ENCODE results near the gene METTL8.

Gene METTL8

GRCh38 chr2:171400395-171400794 is 33.4 kb downstream of the METTL8 start:
- no peak overlapping the region for H3K4me3 ChIP-seq (ENCODE audit: low read depth, low read length)
- TF ChIP-seq CTCF (IDR thresholded peaks at IDR 0.05; ENCODE audit: low read depth, low read length) (no peak), MAX (IDR thresholded peaks at IDR 0.05; ENCODE audit: low read depth, low read length) (no peak), POLR2A (IDR thresholded peaks at IDR 0.05; ENCODE audit: extremely low read depth, insufficient read length) (no peak)
- no peak for DNase-seq (ENCODE audit: low read depth)

GRCh38 chr2:171399292-171399691 is 34.5 kb downstream of the METTL8 start:
- DNase-seq (ENCODE audit: low read depth), result no peak
- H3K4me3 ChIP-seq (ENCODE audit: low read depth, low read length), result no peak overlapping the region
- TF ChIP-seq MYC (IDR thresholded peaks at IDR 0.05; ENCODE audit: low read depth, low read length), result no peak
- no peak for TF ChIP-seq CTCF (IDR thresholded peaks at IDR 0.05; ENCODE audit: low read depth, low read length)
- TF ChIP-seq MAX (IDR thresholded peaks at IDR 0.05; ENCODE audit: low read depth, low read length), result no peak
- TF ChIP-seq POLR2A (IDR thresholded peaks at IDR 0.05; ENCODE audit: extremely low read depth, insufficient read length), result no peak

GRCh38 chr2:171394164-171394740 is 39.5 kb downstream of the METTL8 start:
- DNase-seq (ENCODE audit: low read depth), result peak; percentile 77
- TF ChIP-seq CTCF (IDR thresholded peaks at IDR 0.05; ENCODE audit: low read depth, low read length), result no peak
- TF ChIP-seq MAX (IDR thresholded peaks at IDR 0.05; ENCODE audit: low read depth, low read length), result peak; percentile 54
- peak; percentile 14; the same call in 1 of the 2 replicates for TF ChIP-seq MYC (IDR thresholded peaks at IDR 0.05; ENCODE audit: low read depth, low read length)
- no peak for TF ChIP-seq POLR2A (IDR thresholded peaks at IDR 0.05; ENCODE audit: extremely low read depth, insufficient read length)
- H3K4me3 ChIP-seq (ENCODE audit: low read depth, low read length), result no peak overlapping the region

- no peak for TF ChIP-seq POLR2A (IDR thresholded peaks at IDR 0.05; ENCODE audit: extremely low read depth, insufficient read length)
- no peak for TF ChIP-seq MYC (IDR thresholded peaks at IDR 0.05; ENCODE audit: low read depth, low read length)
- TF ChIP-seq MAX (IDR thresholded peaks at IDR 0.05; ENCODE audit: low read depth, low read length), result no peak
- DNase-seq (ENCODE audit: low read depth), result no peak
- no peak overlapping the region for H3K4me3 ChIP-seq (ENCODE audit: low read depth, low read length)
Observed at GRCh38 chr2:171393487-171393886, 40.3 kb downstream of the METTL8 start.

GRCh38 chr2:171391532-171391931 is 42.3 kb downstream of the METTL8 start:
- H3K4me3 ChIP-seq (ENCODE audit: low read depth, low read length), result no peak overlapping the region
- DNase-seq (ENCODE audit: low read depth), result no peak
- TF ChIP-seq CTCF (IDR thresholded peaks at IDR 0.05; ENCODE audit: low read depth, low read length), result no peak
- TF ChIP-seq POLR2A (IDR thresholded peaks at IDR 0.05; ENCODE audit: extremely low read depth, insufficient read length), result no peak
- TF ChIP-seq MAX (IDR thresholded peaks at IDR 0.05; ENCODE audit: low read depth, low read length), result no peak
- TF ChIP-seq MYC (IDR thresholded peaks at IDR 0.05; ENCODE audit: low read depth, low read length), result no peak

- TF ChIP-seq POLR2A (IDR thresholded peaks at IDR 0.05; ENCODE audit: extremely low read depth, insufficient read length), result no peak
- TF ChIP-seq MAX (IDR thresholded peaks at IDR 0.05; ENCODE audit: low read depth, low read length), result no peak
- no peak for TF ChIP-seq CTCF (IDR thresholded peaks at IDR 0.05; ENCODE audit: low read depth, low read length)
- TF ChIP-seq MYC (IDR thresholded peaks at IDR 0.05; ENCODE audit: low read depth, low read length), result no peak
- peak; percentile 73 for DNase-seq (ENCODE audit: low read depth)
Observed at GRCh38 chr2:171390941-171391516, 42.8 kb downstream of the METTL8 start.

More at GRCh38 chr2:171390941-171391516, 42.8 kb downstream of the METTL8 start:
- H3K4me3 ChIP-seq (ENCODE audit: low read depth, low read length), result no peak overlapping the region

All from NB4 (cell line).